ENCODE data around the gene TMEFF2.

DNA sequence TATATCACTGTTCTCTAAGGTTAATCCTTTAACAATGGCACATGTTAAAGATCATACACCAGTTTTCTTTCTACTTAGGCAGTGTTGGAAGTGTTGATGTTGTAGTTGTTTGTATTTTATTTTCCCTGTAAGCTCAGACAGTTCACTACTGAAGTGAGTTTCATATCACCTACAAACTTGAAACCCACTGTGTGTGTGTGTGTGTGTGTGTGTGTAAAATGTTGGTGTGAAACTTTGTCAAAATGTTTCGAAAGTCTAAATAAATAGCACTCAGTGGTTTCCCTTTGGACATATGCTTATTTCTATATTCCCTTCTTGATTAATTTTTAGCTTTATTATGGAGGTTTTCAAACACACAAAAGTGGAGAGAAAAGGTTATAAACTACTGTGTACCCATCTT lies 268.1 kb downstream of the TMEFF2 start:
- TF ChIP-seq POLR2AphosphoS5 (IDR thresholded peaks at IDR 0.05; ENCODE audit: low read depth, low read length) (no peak), POLR2A (IDR thresholded peaks at IDR 0.05; ENCODE audit: low read depth, low read length) (no peak), TAF1 (IDR thresholded peaks at IDR 0.05; ENCODE audit: low read depth, low read length) (no peak), SPI1 (IDR thresholded peaks at IDR 0.05; ENCODE audit: low read depth, low read length) (no peak), PAX5 (IDR thresholded peaks at IDR 0.05; ENCODE audit: insufficient read depth, low read length, severe bottlenecking) (no peak)

All from GM12891 (cell line).